Prostate gland (tissue), 2 donors: ENCODE results near the gene CHST11.

Experiments used
- CTCF ChIP-seq, 4 experiments: fragments of 200-600 bp in 2 of 4; fragments of 450-650 bp in 2 of 4; sonication (generic) in 2 of 4; IDR thresholded peaks; 1 replicate in 3 of 4; 2 replicates in 1 of 4; pipeline ENCODE4 v1.5.1; 2016 to 2019; ENCODE audit warnings: antibody characterized with exemption in 4 of 4, mild to moderate bottlenecking in 2 of 4, moderate library complexity in 2 of 4
- POLR2AphosphoS5 ChIP-seq: sonication (generic); formaldehyde crosslinking; IDR thresholded peaks from one replicate; pipeline ENCODE4 v1.6.1; 2017; ENCODE audit warnings: antibody characterized with exemption

GRCh38 chr12:104725610-104726009 lies 268.9 kb downstream of the CHST11 start:
- TF ChIP-seq CTCF (IDR thresholded peaks at IDR 0.05) (no peak), POLR2AphosphoS5 (no peak)
